Heart left ventricle (tissue), 16 donors: Measurements from ENCODE around the gene GALNTL6. TPM values are rescaled to one million over a fixed set of nuclear protein-coding genes. Genes with fewer than 3 reads are reported as not detected.

Experiments
- ATAC-seq, 4 donors: fragments of 200-7000 bp; cut with Tn5 transposase; one replicate each; pipeline ENCODE4 v1.9.1; 2020 to 2022; ENCODE audit warnings: moderate library complexity in 4 of 4, mild to moderate bottlenecking in 3 of 4, moderate number of reproducible peaks in 1 of 4
- DNase-seq, 5 donors: peaks; one replicate each; pipeline ENCODE4 v3.0.0-alpha.2; 2020
- H3K27ac ChIP-seq, 12 donors: fragments of 200-600 bp; sonication (generic) in 4 of 12; one replicate each; pipeline versions ENCODE4 v1.5.0 to v1.8.0; 2016 to 2022; ENCODE audit warnings: mild to moderate bottlenecking in 2 of 12
- H3K27me3 ChIP-seq, 9 donors: fragments of 200-600 bp; sonication (generic) in 2 of 9; one replicate each; pipeline versions ENCODE4 v1.5.1 to v1.8.0; 2016 to 2022; ENCODE audit warnings: mild to moderate bottlenecking in 3 of 9
- H3K36me3 ChIP-seq, 9 donors: fragments of 200-600 bp; sonication (generic) in 2 of 9; one replicate each; pipeline versions ENCODE4 v1.5.0 to v1.8.0; 2018 to 2022; ENCODE audit warnings: mild to moderate bottlenecking in 2 of 9
- H3K4me1 ChIP-seq, 12 donors: fragments of 200-600 bp; sonication (generic) in 4 of 12; one replicate each; pipeline versions ENCODE4 v1.5.0 to v1.8.0; 2016 to 2022; ENCODE audit warnings: mild to moderate bottlenecking in 3 of 12
- H3K4me3 ChIP-seq, 12 donors: fragments of 200-600 bp; sonication (generic) in 4 of 12; one replicate each; pipeline versions ENCODE4 v1.5.0 to v1.8.0; 2017 to 2022; ENCODE audit warnings: mild to moderate bottlenecking in 9 of 12, moderate library complexity in 4 of 12
- H3K9me3 ChIP-seq, 12 donors: fragments of 200-600 bp; sonication (generic) in 4 of 12; one replicate each; pipeline versions ENCODE4 v1.5.0 to v1.8.0; 2016 to 2022; ENCODE audit warnings: mild to moderate bottlenecking in 1 of 12
- POLR2A ChIP-seq, 2 donors: fragments of 450-650 bp; IDR thresholded peaks; one replicate each; pipeline ENCODE4 v1.6.1; 2017; ENCODE audit warnings: antibody characterized with exemption in 2 of 2, mild to moderate bottlenecking in 2 of 2, moderate library complexity in 2 of 2
- WGBS, 4 donors: extraction: QIAGEN DNeasy Blood & Tissue Kit in 2 of 4; methylation state at CpG; one replicate each; pipeline versions ENCODE4 v1.1.5 to v1.1.7; 2013 to 2018; 5-methylcytosine and 5-hydroxymethylcytosine counted together
- intact Hi-C, 10 donors: fragments of 100-400 bp; cut with DNase I; formaldehyde crosslinking; loops; one replicate each; pipeline versions ENCODE4 v1.11.1 to v1.14.2; 2022
- polyA plus RNA-seq, 2 donors: library from polyadenylated mRNA; stranded (reverse); fragments of 200-250 nt; gene quantifications; one replicate each; pipeline ENCODE4 v1.2.3, GENCODE V29; 2013
- total RNA-seq, 9 donors: library from RNA; depleted of rRNA in 2 of 9; stranded (reverse); fragments of >200 nt in 2 of 9; fragmentation: NEBNext Ultra II Directional in 3 of 9; extraction: Animal tissue kit (Norgen Biotek cat#: 25700) in 3 of 9; gene quantifications; one replicate each; pipeline versions ENCODE4 v1.1.0 to v1.2.4, GENCODE V29; 2016 to 2023
- TF ChIP-seq, protein P1 (sequence below), 12 donors: fragments of 200-600 bp; sonication (generic) in 4 of 12; IDR thresholded peaks; one replicate each; pipeline versions ENCODE4 v1.5.0 to v1.8.0; 2018 to 2022; ENCODE audit warnings: antibody characterized with exemption in 12 of 12, mild to moderate bottlenecking in 5 of 12
- donor health status: ischemic (EF 13 %, LVEDD 7.1; RV severe dilation, severe dysfunction).
- donor health status: healthy with polysubstance abuse.
- donor health status: DM: no; HTN: yes; CAD: no.
- donor health status: DM: no; HTN: no; CAD: no.
- donor health status: ischemic (EF 25% LVEDD 6.9; RV normal size, moderate dysfunction).
- donor health status: ischemic (EF 25% LVEDD 5.7; RV mildly dilated, moderate dysfunction).
- donor health status: healthy.
- donor health status: DM: yes; HTN: yes; CAD: no.
- donor health status: ischemic (EF 35%, LVEDD 5.7; RV mildly dilated, moderate dysfunction).
- donor health status: nonischemic (EF 11% LVEDD 7.7; RV severe dilation, severe dysfunction).
- donor health status: DM: yes; HTN: yes; CAD: no.
- donor health status: PGD.
- donor health status: ischemic (EF 29% LVEDD 5.4; RV normal size, mild dysfunction).
- donor health status: nonischemic (EF 23%, LVEDD 6.1; RV moderate dilation, normal function).

Gene GALNTL6
- total and polyA plus RNA-seq, 11 donors = 0.33 to 0.52 TPM; not detected in 9

DNA sequence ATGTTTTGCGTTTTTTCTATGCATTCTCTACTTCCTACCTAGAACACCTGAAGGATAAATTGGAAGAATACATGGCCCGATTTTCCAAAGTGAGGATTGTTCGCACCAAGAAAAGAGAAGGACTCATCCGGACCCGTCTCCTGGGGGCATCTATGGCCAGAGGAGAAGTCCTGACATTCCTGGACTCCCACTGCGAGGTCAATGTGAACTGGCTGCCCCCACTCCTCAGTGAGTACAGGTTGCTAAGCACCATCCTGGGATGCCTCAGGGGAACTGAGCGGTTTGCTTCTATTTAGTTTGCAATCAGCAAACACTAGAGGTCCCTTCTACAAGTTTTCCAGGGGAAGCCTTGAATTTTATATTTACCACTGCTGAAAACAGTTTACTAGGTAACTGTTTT, 996.1 kb downstream of the GALNTL6 start:
- no peak for TF ChIP-seq POLR2A (IDR thresholded peaks at IDR 0.05)
- TF ChIP-seq, protein P1, sequence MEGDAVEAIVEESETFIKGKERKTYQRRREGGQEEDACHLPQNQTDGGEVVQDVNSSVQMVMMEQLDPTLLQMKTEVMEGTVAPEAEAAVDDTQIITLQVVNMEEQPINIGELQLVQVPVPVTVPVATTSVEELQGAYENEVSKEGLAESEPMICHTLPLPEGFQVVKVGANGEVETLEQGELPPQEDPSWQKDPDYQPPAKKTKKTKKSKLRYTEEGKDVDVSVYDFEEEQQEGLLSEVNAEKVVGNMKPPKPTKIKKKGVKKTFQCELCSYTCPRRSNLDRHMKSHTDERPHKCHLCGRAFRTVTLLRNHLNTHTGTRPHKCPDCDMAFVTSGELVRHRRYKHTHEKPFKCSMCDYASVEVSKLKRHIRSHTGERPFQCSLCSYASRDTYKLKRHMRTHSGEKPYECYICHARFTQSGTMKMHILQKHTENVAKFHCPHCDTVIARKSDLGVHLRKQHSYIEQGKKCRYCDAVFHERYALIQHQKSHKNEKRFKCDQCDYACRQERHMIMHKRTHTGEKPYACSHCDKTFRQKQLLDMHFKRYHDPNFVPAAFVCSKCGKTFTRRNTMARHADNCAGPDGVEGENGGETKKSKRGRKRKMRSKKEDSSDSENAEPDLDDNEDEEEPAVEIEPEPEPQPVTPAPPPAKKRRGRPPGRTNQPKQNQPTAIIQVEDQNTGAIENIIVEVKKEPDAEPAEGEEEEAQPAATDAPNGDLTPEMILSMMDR (IDR thresholded peaks at IDR 0.05) = no peak
- Histone ChIP-seq H3K4me3 (no peak overlapping the region), H3K36me3 (no peaks in the 10 kb centered on the region), H3K4me1 (no peaks in the 10 kb centered on the region), H3K27me3 (no peaks in the 10 kb centered on the region), H3K9me3 (no peaks in the 10 kb centered on the region), H3K27ac (no peak overlapping the region)
- no peak for DNase-seq
- WGBS, 4 donors = 30 to 37% (median 33%) methylated on average over 7 of the region's 7 CpGs
- intact Hi-C loops = no loop called here
- ATAC-seq = no peak

DNA sequence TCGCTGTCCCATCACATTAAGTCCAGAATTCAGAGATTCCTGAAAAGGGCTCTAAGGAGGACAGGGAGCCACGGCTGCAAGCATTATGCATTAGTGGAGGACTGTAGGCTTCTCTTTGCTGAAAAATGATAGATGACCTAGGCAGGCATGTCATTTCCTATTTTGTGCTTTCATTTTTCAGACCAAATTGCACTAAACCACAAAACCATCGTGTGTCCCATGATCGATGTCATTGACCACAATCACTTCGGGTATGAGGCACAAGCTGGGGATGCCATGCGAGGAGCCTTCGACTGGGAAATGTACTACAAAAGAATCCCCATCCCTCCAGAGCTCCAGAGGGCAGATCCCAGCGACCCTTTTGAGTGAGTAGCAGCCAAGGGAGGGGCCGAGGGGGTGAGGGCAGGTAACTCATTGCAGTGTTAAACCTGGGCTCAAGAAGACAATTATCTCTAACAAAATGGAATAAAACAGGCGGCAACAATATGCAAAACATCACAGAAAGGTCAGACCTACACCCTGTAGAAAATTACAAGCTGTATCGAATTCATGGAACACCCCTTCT, 1000.2 kb downstream of the GALNTL6 start:
- DNase-seq (no peak), ATAC-seq (no peak)
- intact Hi-C loops = no loop called here
- no peaks in the 10 kb centered on the region for H3K36me3 ChIP-seq
- WGBS, 4 donors = 72 to 74% (median 73%) methylated on average over 11 of the region's 11 CpGs
- H3K4me3 ChIP-seq = no peak overlapping the region
- TF ChIP-seq, protein P1 (IDR thresholded peaks at IDR 0.05) = no peak
- TF ChIP-seq POLR2A (IDR thresholded peaks at IDR 0.05) = no peak
- H3K4me1 ChIP-seq = no peaks in the 10 kb centered on the region
- no peak overlapping the region for H3K27ac ChIP-seq
- H3K9me3 ChIP-seq = no peaks in the 10 kb centered on the region
- H3K27me3 ChIP-seq = no peaks in the 10 kb centered on the region

DNA sequence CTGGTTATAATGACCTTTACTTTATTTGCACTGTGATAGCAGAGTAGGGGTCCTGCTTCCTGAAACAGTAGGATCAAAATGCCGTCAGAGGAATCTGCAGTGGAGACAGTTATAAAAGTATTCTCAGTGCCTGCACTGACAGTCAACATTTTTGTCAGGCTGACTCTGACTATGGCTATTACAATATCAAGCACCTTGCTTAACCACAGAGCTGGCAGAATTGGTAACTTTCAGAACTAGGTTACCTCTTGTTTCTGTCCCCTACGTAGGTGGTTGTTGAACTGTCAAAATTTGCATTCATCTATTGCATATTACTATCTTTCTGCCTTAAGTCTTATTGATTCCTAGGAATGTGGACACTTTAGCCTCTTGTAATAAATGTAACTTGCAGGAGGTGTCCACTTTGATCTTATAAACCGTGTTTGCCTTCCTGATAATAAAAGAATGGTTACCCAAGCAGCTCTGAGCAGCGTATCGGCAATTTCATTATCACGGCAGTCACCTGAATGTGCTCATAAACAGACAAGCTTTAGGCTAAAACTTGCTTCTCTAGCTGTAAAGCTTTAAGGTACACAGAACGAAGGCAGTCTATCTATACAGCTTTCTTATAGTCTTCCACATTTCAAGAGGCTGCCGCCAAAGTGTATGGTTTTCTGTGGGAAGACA, 1002.4 kb downstream of the GALNTL6 start:
- intact Hi-C loops = no loop called here
- Histone ChIP-seq H3K36me3 (no peaks in the 10 kb centered on the region), H3K9me3 (no peaks in the 10 kb centered on the region), H3K4me1 (no peaks in the 10 kb centered on the region), H3K4me3 (no peak overlapping the region), H3K27ac (no peak overlapping the region), H3K27me3 (no peaks in the 10 kb centered on the region)
- DNase-seq (no peak), ATAC-seq (no peak)
- 77 to 80% (median 77%) methylated on average over 8 of the region's 8 CpGs for WGBS, 4 donors
- TF ChIP-seq, protein P1 (IDR thresholded peaks at IDR 0.05) = no peak
- no peak for TF ChIP-seq POLR2A (IDR thresholded peaks at IDR 0.05)

DNA sequence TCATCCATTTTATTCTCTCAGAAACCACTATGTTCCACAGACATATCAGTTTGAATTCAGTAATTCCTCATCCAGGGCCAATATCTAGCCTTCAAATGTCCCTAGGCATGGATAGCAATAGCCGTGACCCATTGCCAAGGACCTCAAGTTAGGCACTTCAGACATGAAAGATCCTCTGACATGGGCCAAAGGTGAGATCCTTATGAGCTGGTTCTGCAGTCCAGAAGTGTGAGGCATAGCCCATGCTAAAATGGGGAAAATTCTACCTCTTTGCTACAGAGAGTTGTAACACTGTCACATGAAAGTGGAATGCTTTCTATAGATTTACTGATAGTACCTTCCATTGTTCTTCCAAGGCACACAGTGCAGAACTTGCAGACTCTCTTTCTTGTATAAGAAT, 1005.7 kb downstream of the GALNTL6 start:
- H3K27me3 ChIP-seq = no peaks in the 10 kb centered on the region
- no peak for ATAC-seq
- no peaks in the 10 kb centered on the region for H3K4me1 ChIP-seq
- no peaks in the 10 kb centered on the region for H3K9me3 ChIP-seq
- WGBS, 4 donors = 71 to 93% (median 78%) methylated on average over 1 of the region's 1 CpG
- DNase-seq = no peak
- no peak overlapping the region for H3K27ac ChIP-seq
- no peak for TF ChIP-seq POLR2A (IDR thresholded peaks at IDR 0.05)
- TF ChIP-seq, protein P1 (IDR thresholded peaks at IDR 0.05) = no peak
- H3K4me3 ChIP-seq = no peak overlapping the region
- no peaks in the 10 kb centered on the region for H3K36me3 ChIP-seq
- intact Hi-C loops = no loop called here
